Mesenchymal stem cell (in vitro differentiated cells and primary cell): ENCODE data around the gene SEL1L2.

Experiments used
- DNase-seq: peaks from one replicate; pipeline ENCODE4 v3.0.0-alpha.2; 2013
- H2AFZ ChIP-seq: one replicate; pipeline ENCODE4 v1.6.1; 2013; ENCODE audit warnings: low read depth, mild to moderate bottlenecking, control low read depth, inconsistent platforms, low read length, moderate library complexity
- H2AK5ac ChIP-seq: 2 replicates; pipeline ENCODE4 v1.6.1; 2013; ENCODE audit warnings: low read length, moderate library complexity, mild to moderate bottlenecking, inconsistent platforms; ENCODE audit not compliant: severe bottlenecking
- H2BK120ac ChIP-seq: one replicate; pipeline ENCODE4 v1.6.1; 2013; ENCODE audit warnings: low read depth, mild to moderate bottlenecking, inconsistent platforms, low read length, moderate library complexity
- H2BK12ac ChIP-seq, 2 experiments: one replicate each; pipeline ENCODE4 v1.6.1; 2013; ENCODE audit warnings: inconsistent platforms in 2 of 2, low read length in 2 of 2, mild to moderate bottlenecking in 2 of 2, moderate library complexity in 2 of 2, control low read depth in 1 of 2
- H2BK15ac ChIP-seq: one replicate; pipeline ENCODE4 v1.6.1; 2013; ENCODE audit warnings: mild to moderate bottlenecking, low read depth, inconsistent platforms; ENCODE audit not compliant: poor library complexity, severe bottlenecking
- H2BK5ac ChIP-seq: 2 replicates; pipeline ENCODE4 v1.6.1; 2013; ENCODE audit warnings: low read depth, mild to moderate bottlenecking, low read length, control low read depth, inconsistent platforms; ENCODE audit not compliant: poor library complexity, severe bottlenecking
- H3K14ac ChIP-seq, 2 experiments: one replicate each; pipeline ENCODE4 v1.6.1; 2013; ENCODE audit warnings: inconsistent platforms in 2 of 2, low read length in 2 of 2, control low read depth in 1 of 2, mild to moderate bottlenecking in 1 of 2, moderate library complexity in 1 of 2
- H3K18ac ChIP-seq, 2 experiments: one replicate each; pipeline ENCODE4 v1.6.1; 2013; ENCODE audit warnings: inconsistent platforms in 2 of 2, low read length in 2 of 2, control low read depth in 1 of 2, low read depth in 1 of 2, mild to moderate bottlenecking in 1 of 2
- H3K23ac ChIP-seq, 2 experiments: one replicate each; pipeline ENCODE4 v1.6.1; 2013; ENCODE audit warnings: inconsistent platforms in 2 of 2, low read length in 2 of 2, mild to moderate bottlenecking in 2 of 2, moderate library complexity in 2 of 2, control low read depth in 1 of 2
- H3K27ac ChIP-seq: 2 replicates; pipeline ENCODE4 v1.5.1; 2013; ENCODE audit warnings: mild to moderate bottlenecking, moderate library complexity, low read length, control low read depth, inconsistent platforms; ENCODE audit not compliant: poor library complexity, severe bottlenecking
- H3K27me3 ChIP-seq, 2 experiments: 2 replicates each; pipeline versions ENCODE4 v1.6.1 to v1.7.0; 2013; ENCODE audit warnings: low read length in 2 of 2, mild to moderate bottlenecking in 2 of 2, moderate library complexity in 2 of 2, control low read depth in 1 of 2, inconsistent platforms in 1 of 2; ENCODE audit not compliant: control insufficient read depth in 1 of 2, insufficient read depth in 1 of 2
- H3K36me3 ChIP-seq, 2 experiments: 2 replicates each; pipeline versions ENCODE4 v1.6.1 to v1.7.0; 2013; ENCODE audit warnings: low read length in 2 of 2, control low read depth in 1 of 2, inconsistent platforms in 1 of 2, low read depth in 1 of 2, mild to moderate bottlenecking in 1 of 2; ENCODE audit not compliant: insufficient read depth in 2 of 2, control insufficient read depth in 1 of 2
- H3K4ac ChIP-seq, 2 experiments: one replicate each; pipeline ENCODE4 v1.6.1; 2013; ENCODE audit warnings: inconsistent platforms in 2 of 2, low read length in 2 of 2, mild to moderate bottlenecking in 2 of 2, moderate library complexity in 2 of 2, control low read depth in 1 of 2, low read depth in 1 of 2
- H3K4me1 ChIP-seq: 2 replicates; pipeline ENCODE4 v1.6.1; 2013; ENCODE audit warnings: low read depth, low read length, control low read depth; ENCODE audit not compliant: control insufficient read depth, insufficient read depth
- H3K4me2 ChIP-seq: 2 replicates; pipeline ENCODE4 v1.6.1; 2013; ENCODE audit warnings: low read length, mild to moderate bottlenecking, inconsistent platforms; ENCODE audit not compliant: poor library complexity, severe bottlenecking
- H3K4me3 ChIP-seq, 2 experiments: 2 replicates each; pipeline versions ENCODE4 v1.5.1 to v1.7.0; 2013; ENCODE audit warnings: low read length in 2 of 2, mild to moderate bottlenecking in 2 of 2, control low read depth in 1 of 2, low read depth in 1 of 2; ENCODE audit not compliant: insufficient read depth in 1 of 2
- H3K79me1 ChIP-seq: replicated peaks from 2 replicates; pipeline ENCODE4 v1.6.1; 2013; ENCODE audit warnings: mild to moderate bottlenecking, control low read depth, low read length, inconsistent platforms; ENCODE audit not compliant: poor library complexity, severe bottlenecking
- H3K9ac ChIP-seq: 2 replicates; pipeline ENCODE4 v1.7.0; 2013; ENCODE audit warnings: mild to moderate bottlenecking, low read length, moderate library complexity
- H3K9me3 ChIP-seq: 2 replicates; pipeline ENCODE4 v1.7.0; 2013; ENCODE audit warnings: mild to moderate bottlenecking, low read length; ENCODE audit not compliant: control insufficient read depth
- H4K8ac ChIP-seq: one replicate; pipeline ENCODE4 v1.6.1; 2013; ENCODE audit warnings: inconsistent platforms, mild to moderate bottlenecking, low read length, moderate library complexity
- H4K91ac ChIP-seq: one replicate; pipeline ENCODE4 v1.6.1; 2013; ENCODE audit warnings: mild to moderate bottlenecking, low read length, inconsistent platforms
- WGBS: methylation state at CpG from one replicate; pipeline ENCODE4 v1.1.7; 2013; ENCODE audit warnings: mixed read lengths; 5-methylcytosine and 5-hydroxymethylcytosine counted together

SEL1L2 gene

GRCh38 chr20:13838664-13839063 is 151.8 kb downstream of the SEL1L2 start:
- no peak overlapping the region for H3K4me2 ChIP-seq
- H2BK120ac ChIP-seq, result no peak overlapping the region
- no peak overlapping the region for H2BK5ac ChIP-seq
- H2AFZ ChIP-seq, result no peak overlapping the region
- WGBS, result 79% methylated on average over 7 of the region's 7 CpGs
- no peak overlapping the region for H3K14ac ChIP-seq
- H4K91ac ChIP-seq, result no peak overlapping the region
- H3K18ac ChIP-seq, result no peak overlapping the region
- peaks cover 4% of the 10 kb centered on the region for H3K4me1 ChIP-seq
- H3K4me3 ChIP-seq, result no peak overlapping the region
- no peaks in the 10 kb centered on the region for H3K36me3 ChIP-seq
- H3K79me1 ChIP-seq, result no peaks in the 10 kb centered on the region
- no peak overlapping the region for H4K8ac ChIP-seq
- peaks cover 5 to 7% of the 10 kb centered on the region in 2 experiments for H3K27me3 ChIP-seq
- no peak overlapping the region for H3K4ac ChIP-seq
- DNase-seq, result no peak
- no peak overlapping the region for H2BK15ac ChIP-seq
- H3K27ac ChIP-seq, result no peak overlapping the region
- H3K23ac ChIP-seq, result no peak overlapping the region
- H3K9me3 ChIP-seq, result no peaks in the 10 kb centered on the region
- no peak overlapping the region for H3K9ac ChIP-seq
- H2AK5ac ChIP-seq, result no peak overlapping the region
- H2BK12ac ChIP-seq, result no peak overlapping the region

GRCh38 chr20:13831476-13831875 is 158.9 kb downstream of the SEL1L2 start:
- H4K91ac ChIP-seq, result no peak overlapping the region
- H3K14ac ChIP-seq, result no peak overlapping the region
- H2BK120ac ChIP-seq, result no peak overlapping the region
- no peak overlapping the region for H3K27ac ChIP-seq
- no peaks in the 10 kb centered on the region for H3K79me1 ChIP-seq
- H4K8ac ChIP-seq, result no peak overlapping the region
- H2BK5ac ChIP-seq, result no peak overlapping the region
- no peak overlapping the region for H2BK15ac ChIP-seq
- no peak overlapping the region for H2BK12ac ChIP-seq
- H3K4me1 ChIP-seq, result no peaks in the 10 kb centered on the region
- H3K9me3 ChIP-seq, result no peaks in the 10 kb centered on the region
- no peak overlapping the region for H3K4ac ChIP-seq
- no peaks in the 10 kb centered on the region for H3K36me3 ChIP-seq
- H3K27me3 ChIP-seq, result no peaks in the 10 kb centered on the region
- H2AFZ ChIP-seq, result no peak overlapping the region
- H3K4me2 ChIP-seq, result no peak overlapping the region
- no peak overlapping the region for H3K4me3 ChIP-seq
- H3K18ac ChIP-seq, result no peak overlapping the region
- no peak overlapping the region for H2AK5ac ChIP-seq
- H3K9ac ChIP-seq, result no peak overlapping the region
- DNase-seq, result no peak
- no peak overlapping the region for H3K23ac ChIP-seq
- WGBS, result 86% methylated on average over 3 of the region's 3 CpGs

GRCh38 chr20:13825465-13825864 is 164.9 kb downstream of the SEL1L2 start:
- no CpG with 5 or more reads among the region's 5 CpGs for WGBS
- H3K9ac ChIP-seq, result no peak overlapping the region

GRCh38 chr20:13824459-13824858 is 166.0 kb downstream of the SEL1L2 start:
- H3K36me3 ChIP-seq, result no peaks in the 10 kb centered on the region
- H3K27ac ChIP-seq, result no peak overlapping the region

More at GRCh38 chr20:13825465-13825864, 164.9 kb downstream of the SEL1L2 start:
- Histone ChIP-seq H3K27me3 (no peaks in the 10 kb centered on the region), H3K23ac (no peak overlapping the region), H3K4me3 (no peak overlapping the region), H2AK5ac (no peak overlapping the region), H4K8ac (no peak overlapping the region), H3K4me2 (no peak overlapping the region), H2BK120ac (no peak overlapping the region), H2BK5ac (no peak overlapping the region), H3K36me3 (no peaks in the 10 kb centered on the region), H4K91ac (no peak overlapping the region), H3K79me1 (no peaks in the 10 kb centered on the region), H2BK12ac (no peak overlapping the region), H3K14ac (no peak overlapping the region), H2AFZ (no peak overlapping the region), H3K18ac (no peak overlapping the region), H3K4ac (no peak overlapping the region), H3K4me1 (no peaks in the 10 kb centered on the region), H3K27ac (no peak overlapping the region), H2BK15ac (no peak overlapping the region), H3K9me3 (peaks cover 4% of the 10 kb centered on the region)
- no peak for DNase-seq

More at GRCh38 chr20:13824459-13824858, 166.0 kb downstream of the SEL1L2 start:
- peaks cover 4% of the 10 kb centered on the region for H3K9me3 ChIP-seq
- no peak overlapping the region for H4K8ac ChIP-seq
- H3K79me1 ChIP-seq, result no peaks in the 10 kb centered on the region
- WGBS, result 67% methylated on average over 1 of the region's 3 CpGs
- H3K4me3 ChIP-seq, result no peak overlapping the region
- H3K9ac ChIP-seq, result no peak overlapping the region
- no peak overlapping the region for H3K23ac ChIP-seq
- no peak for DNase-seq
- no peak overlapping the region for H3K4me2 ChIP-seq
- H2BK5ac ChIP-seq, result no peak overlapping the region
- H2BK12ac ChIP-seq, result no peak overlapping the region
- H2BK15ac ChIP-seq, result no peak overlapping the region
- no peak overlapping the region for H3K18ac ChIP-seq
- no peak overlapping the region for H2BK120ac ChIP-seq
- H2AK5ac ChIP-seq, result no peak overlapping the region
- no peak overlapping the region for H3K14ac ChIP-seq
- no peak overlapping the region for H2AFZ ChIP-seq
- no peak overlapping the region for H3K4ac ChIP-seq
- no peaks in the 10 kb centered on the region for H3K27me3 ChIP-seq
- H3K4me1 ChIP-seq, result no peaks in the 10 kb centered on the region
- H4K91ac ChIP-seq, result no peak overlapping the region
